Adrenal gland (tissue), 12 donors: ENCODE measurements around the gene MAGED2. TPM values are rescaled to one million over a fixed set of nuclear protein-coding genes. Genes with fewer than 3 reads are reported as not detected.
"Not testable (repeated sequence)": the region's sequence is repeated elsewhere in the genome, so short reads cannot be mapped to it uniquely, and the experiment has no call there.

ENCODE experiments used
- DNase-seq, 7 donors: peaks; one replicate each; pipeline ENCODE4 v3.0.0-alpha.2; 2019 to 2020
- H3K27ac ChIP-seq, 5 donors: fragments of 200-600 bp; sonication (generic) in 4 of 5; 1 replicate in 3 of 5; 2 replicates in 2 of 5; pipeline versions ENCODE4 v1.5.1 to v1.8.0; 2016 to 2020; ENCODE audit warnings: mild to moderate bottlenecking in 1 of 5
- H3K27me3 ChIP-seq: fragments of 200-600 bp; 2 replicates; pipeline ENCODE4 v1.8.0; 2021
- H3K36me3 ChIP-seq, 2 donors: fragments of 200-600 bp; replicated peaks in 1 of 2; 1 replicate in 1 of 2; 2 replicates in 1 of 2; pipeline versions ENCODE4 v1.5.1 to v1.8.0; 2018 to 2022
- H3K4me1 ChIP-seq, 2 donors: fragments of 200-600 bp; replicated peaks in 1 of 2; 1 replicate in 1 of 2; 2 replicates in 1 of 2; pipeline versions ENCODE4 v1.5.1 to v1.8.0; 2018 to 2021
- H3K4me3 ChIP-seq, 4 donors: fragments of 200-600 bp; sonication (generic) in 3 of 4; one replicate each; pipeline ENCODE4 v1.5.1; 2016 to 2018
- H3K9me3 ChIP-seq, 3 donors: fragments of 200-600 bp; sonication (generic) in 1 of 3; replicated peaks in 1 of 3; 1 replicate in 2 of 3; 2 replicates in 1 of 3; pipeline versions ENCODE4 v1.5.1 to v1.8.0; 2016 to 2021
- POLR2A ChIP-seq, 2 donors: fragments of 450-650 bp; IDR thresholded peaks; one replicate each; pipeline ENCODE4 v1.6.1; 2017; ENCODE audit warnings: antibody characterized with exemption in 2 of 2, mild to moderate bottlenecking in 2 of 2, moderate library complexity in 1 of 2
- WGBS, 4 donors: extraction: QIAGEN DNeasy Blood & Tissue Kit in 2 of 4; methylation state at CpG; one replicate each; pipeline versions ENCODE4 v1.1.5 to v1.1.7; 2013 to 2017; 5-methylcytosine and 5-hydroxymethylcytosine counted together
- intact Hi-C, 2 donors: fragments of 100-400 bp; cut with DNase I; formaldehyde crosslinking; loops; one replicate each; pipeline versions ENCODE4 v1.14.1 to v1.15.0; 2022 to 2023
- polyA plus RNA-seq, 3 donors: library from polyadenylated mRNA; stranded (reverse); fragments of 200-250 nt in 2 of 3; fragments of 350-450 nt in 1 of 3; fragmentation: Illumina TruSeq in 1 of 3; extraction: RNeasy Lipid Tissue Mini Kit (QIAGEN cat#74804) in 1 of 3; gene quantifications; one replicate each; pipeline ENCODE4 v1.2.3, GENCODE V29; 2013 to 2014
- total RNA-seq, 9 donors: library from RNA; depleted of rRNA in 4 of 9; stranded (reverse); fragments of >200 nt in 4 of 9; fragments of 120-200 nt in 1 of 9; fragmentation: NEBNext Ultra II Directional in 1 of 9; extraction: Animal tissue kit (Norgen Biotek cat#: 25700) in 1 of 9; gene quantifications; one replicate each; pipeline versions ENCODE4 v1.1.0 to v1.2.4, GENCODE V29; 2013 to 2023
- TF ChIP-seq, protein P1 (sequence below), 6 experiments: fragments of 450-650 bp in 4 of 6; fragments of 200-600 bp in 2 of 6; sonication (generic) in 1 of 6; IDR thresholded peaks; 1 replicate in 5 of 6; 2 replicates in 1 of 6; pipeline versions ENCODE4 v1.5.1 to v1.8.0; 2016 to 2021; ENCODE audit warnings: antibody characterized with exemption in 6 of 6, mild to moderate bottlenecking in 2 of 6, moderate library complexity in 1 of 6
- donor health status: healthy with polysubstance abuse.
- donor health status: Bipolar disorder and iron deficiency.
- donor health status: DM: yes; HTN: yes; CAD: no.
- donor health status: DM: no; HTN: no; CAD: no.
- donor health status: DM: no; HTN: no; CAD: no.
- donor health status: DM: yes; HTN: yes; CAD: no.

Gene MAGED2
- total and polyA plus RNA-seq, 12 donors: 121 to 539 (median 197) TPM

DNA sequence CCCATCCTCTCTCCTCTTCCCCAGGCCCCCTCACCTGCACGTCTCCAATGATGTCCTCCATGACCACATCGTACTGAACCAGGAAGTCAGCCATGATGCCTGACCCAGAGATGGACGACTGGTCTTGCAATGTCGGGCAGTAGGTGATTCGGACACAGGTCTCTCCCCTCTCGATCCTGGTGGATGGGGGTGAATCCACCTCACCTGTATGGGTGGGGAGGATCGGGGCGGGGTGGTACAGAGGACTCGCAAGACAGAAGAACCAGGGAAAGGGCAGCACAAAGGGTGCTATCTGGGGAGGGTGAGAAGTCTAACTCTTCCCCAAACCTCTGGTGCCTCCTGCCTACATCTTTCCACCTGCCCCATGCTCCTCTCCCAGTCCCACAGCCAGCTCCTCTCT lies 19.1 kb upstream of the MAGED2 start:
- H3K27ac ChIP-seq: no peak overlapping the region
- H3K36me3 ChIP-seq: no peaks in the 10 kb centered on the region
- no peak overlapping the region for H3K4me3 ChIP-seq
- no peak for DNase-seq
- H3K4me1 ChIP-seq: no peaks in the 10 kb centered on the region
- WGBS, 4 donors: 76 to 95% (median 85%) methylated on average over 5 to 9 of the region's 9 CpGs
- no peaks in the 10 kb centered on the region for H3K9me3 ChIP-seq
- no peak for TF ChIP-seq POLR2A (IDR thresholded peaks at IDR 0.05)
- TF ChIP-seq, protein P1, sequence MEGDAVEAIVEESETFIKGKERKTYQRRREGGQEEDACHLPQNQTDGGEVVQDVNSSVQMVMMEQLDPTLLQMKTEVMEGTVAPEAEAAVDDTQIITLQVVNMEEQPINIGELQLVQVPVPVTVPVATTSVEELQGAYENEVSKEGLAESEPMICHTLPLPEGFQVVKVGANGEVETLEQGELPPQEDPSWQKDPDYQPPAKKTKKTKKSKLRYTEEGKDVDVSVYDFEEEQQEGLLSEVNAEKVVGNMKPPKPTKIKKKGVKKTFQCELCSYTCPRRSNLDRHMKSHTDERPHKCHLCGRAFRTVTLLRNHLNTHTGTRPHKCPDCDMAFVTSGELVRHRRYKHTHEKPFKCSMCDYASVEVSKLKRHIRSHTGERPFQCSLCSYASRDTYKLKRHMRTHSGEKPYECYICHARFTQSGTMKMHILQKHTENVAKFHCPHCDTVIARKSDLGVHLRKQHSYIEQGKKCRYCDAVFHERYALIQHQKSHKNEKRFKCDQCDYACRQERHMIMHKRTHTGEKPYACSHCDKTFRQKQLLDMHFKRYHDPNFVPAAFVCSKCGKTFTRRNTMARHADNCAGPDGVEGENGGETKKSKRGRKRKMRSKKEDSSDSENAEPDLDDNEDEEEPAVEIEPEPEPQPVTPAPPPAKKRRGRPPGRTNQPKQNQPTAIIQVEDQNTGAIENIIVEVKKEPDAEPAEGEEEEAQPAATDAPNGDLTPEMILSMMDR (IDR thresholded peaks at IDR 0.05): no peak
- intact Hi-C loops: no loop called here
- H3K27me3 ChIP-seq: peaks cover 3% of the 10 kb centered on the region

GRCh38 chrX:54789405-54789804 lies 18.1 kb upstream of the MAGED2 start:
- intact Hi-C loops, H3K9me3 ChIP-seq: not testable (repeated sequence)
- WGBS, 4 donors: 63 to 80% (median 67%) methylated on average over 4 of the region's 5 CpGs

DNA sequence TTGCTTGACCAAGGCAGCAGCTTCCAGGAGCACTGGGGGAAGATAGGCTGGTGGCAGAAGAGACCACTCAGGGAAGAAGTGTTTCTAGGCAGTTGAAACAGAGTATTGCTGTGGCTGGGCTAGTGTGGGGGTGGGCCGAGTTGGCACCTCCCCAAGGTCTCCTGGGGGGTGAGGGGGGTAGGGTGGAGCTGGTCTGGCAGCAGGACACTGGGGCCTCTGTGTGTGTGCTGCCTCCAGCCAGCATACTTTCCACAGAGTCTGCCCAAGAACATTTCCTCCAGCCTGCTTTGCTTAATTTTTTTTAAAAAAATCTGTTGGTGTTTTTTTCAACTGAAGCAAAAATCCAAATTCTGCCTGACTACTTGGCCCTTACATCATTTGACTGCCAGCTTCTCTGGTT lies 13.5 kb upstream of the MAGED2 start:
- Histone ChIP-seq H3K4me1 (no peaks in the 10 kb centered on the region), H3K9me3 (no peaks in the 10 kb centered on the region), H3K27me3 (peaks cover 9% of the 10 kb centered on the region), H3K4me3 (no peak overlapping the region), H3K36me3 (no peaks in the 10 kb centered on the region), H3K27ac (no peak overlapping the region)
- no peak for DNase-seq
- TF ChIP-seq POLR2A (IDR thresholded peaks at IDR 0.05): no peak
- intact Hi-C loops: no loop called here
- 0 to 17% (median 0%) methylated on average over 1 of the region's 1 CpG; no CpG with 5 or more reads in 1 of the 4 donors for whole genome bisulfite sequencing, 4 donors

More at GRCh38 chrX:54789405-54789804, 18.1 kb upstream of the MAGED2 start:
- not testable (repeated sequence) for H3K4me1 ChIP-seq, DNase-seq, H3K27ac ChIP-seq, H3K36me3 ChIP-seq, H3K27me3 ChIP-seq, H3K4me3 ChIP-seq

DNA sequence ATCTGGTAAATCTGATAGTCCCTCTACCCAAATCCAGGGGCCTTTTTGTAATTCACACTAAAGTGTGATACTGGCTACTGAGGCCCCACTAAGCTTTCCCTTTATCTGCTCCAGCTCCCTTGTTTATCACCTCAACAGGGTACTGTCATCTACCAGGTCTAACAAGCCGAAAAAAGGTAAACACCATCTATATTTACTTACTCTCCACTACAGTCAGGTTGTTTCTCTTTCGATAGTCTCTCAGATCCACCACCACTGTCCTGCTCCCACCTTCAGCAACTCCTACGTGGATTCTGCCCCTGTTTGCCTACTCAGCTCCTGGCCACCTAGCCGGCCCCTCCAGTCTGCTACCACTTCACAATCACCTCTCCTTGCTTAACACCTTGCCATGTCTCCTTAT lies 12.8 kb upstream of the MAGED2 start:
- 58 to 92% (median 76%) methylated on average over 4 of the region's 4 CpGs for WGBS, 4 donors
- intact Hi-C loops: no loop called here
- H3K27ac ChIP-seq: no peak overlapping the region

DNA sequence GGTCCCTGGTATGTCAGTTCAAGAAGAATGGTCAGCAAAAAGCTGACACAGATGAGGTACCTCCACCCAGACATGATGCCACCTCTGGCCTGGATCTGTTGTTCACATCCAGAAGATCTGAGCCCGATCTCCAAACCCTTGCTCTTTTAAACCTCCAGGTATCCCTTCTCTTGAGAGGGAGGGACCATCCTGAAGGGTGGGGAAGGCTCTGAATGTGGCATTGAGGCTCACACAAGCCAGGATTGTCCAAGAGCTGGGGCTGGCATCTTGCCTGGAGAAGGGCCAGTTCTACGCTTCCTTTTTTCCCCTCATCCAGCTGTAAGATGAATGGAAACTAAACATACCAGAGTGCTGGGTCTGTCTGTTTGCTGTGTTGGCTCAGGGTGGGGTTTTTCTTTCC lies 9.4 kb upstream of the MAGED2 start, which contains the start of gene ITIH6:
Gene ITIH6 (minus strand): TSS at position 119 of the 400 bp plus-strand sequence. CDS start 45 bp downstream, at position 74.
- Histone ChIP-seq H3K27me3 (peaks cover 6% of the 10 kb centered on the region), H3K4me3 (no peak within 1 kb of the TSS), H3K4me1 (no peaks in the 10 kb centered on the region), H3K36me3 (no peaks in the 10 kb centered on the region), H3K9me3 (no peaks in the 10 kb centered on the region), H3K27ac (no peak within 1 kb of the TSS)
- intact Hi-C loops: no loop called here
- no peak for TF ChIP-seq POLR2A (IDR thresholded peaks at IDR 0.05)
- TF ChIP-seq, protein P1 (IDR thresholded peaks at IDR 0.05): no peak
- 78 to 89% (median 83%) methylated on average over 2 of the region's 2 CpGs for WGBS, 4 donors
- no peak for DNase-seq

More for the DNA sequence above, 12.8 kb upstream of the MAGED2 start:
- no peak for DNase-seq
- H3K4me1 ChIP-seq: no peaks in the 10 kb centered on the region
- no peaks in the 10 kb centered on the region for H3K36me3 ChIP-seq
- TF ChIP-seq, protein P1 (IDR thresholded peaks at IDR 0.05): no peak
- TF ChIP-seq POLR2A (IDR thresholded peaks at IDR 0.05): no peak
- no peaks in the 10 kb centered on the region for H3K9me3 ChIP-seq
- H3K4me3 ChIP-seq: no peak overlapping the region
- peaks cover 9% of the 10 kb centered on the region for H3K27me3 ChIP-seq
